ENCODE results near the gene GNG2. TPM values are rescaled to one million over a fixed set of nuclear protein-coding genes. Genes with fewer than 3 reads are reported as not detected.
A peak's percentile ranks its signal among the peaks of the same experiment; 100 is the strongest.

Gene GNG2
- total RNA-seq (2014; rRNA removed; shearing (Covaris generic)) (14.8 and 19.0 TPM in 2 replicates), polyA plus RNA-seq (2016; fragmentation: Nextera tagmentation; extraction: Ambion mirVana) (8.2 and 9.9 TPM in 2 replicates)
- long read RNA-seq, partial matches to known transcripts, result 0 of 5 reads
- long read RNA-seq, other reads (novel, unspliced or antisense), result 1 of 5 reads

DNA sequence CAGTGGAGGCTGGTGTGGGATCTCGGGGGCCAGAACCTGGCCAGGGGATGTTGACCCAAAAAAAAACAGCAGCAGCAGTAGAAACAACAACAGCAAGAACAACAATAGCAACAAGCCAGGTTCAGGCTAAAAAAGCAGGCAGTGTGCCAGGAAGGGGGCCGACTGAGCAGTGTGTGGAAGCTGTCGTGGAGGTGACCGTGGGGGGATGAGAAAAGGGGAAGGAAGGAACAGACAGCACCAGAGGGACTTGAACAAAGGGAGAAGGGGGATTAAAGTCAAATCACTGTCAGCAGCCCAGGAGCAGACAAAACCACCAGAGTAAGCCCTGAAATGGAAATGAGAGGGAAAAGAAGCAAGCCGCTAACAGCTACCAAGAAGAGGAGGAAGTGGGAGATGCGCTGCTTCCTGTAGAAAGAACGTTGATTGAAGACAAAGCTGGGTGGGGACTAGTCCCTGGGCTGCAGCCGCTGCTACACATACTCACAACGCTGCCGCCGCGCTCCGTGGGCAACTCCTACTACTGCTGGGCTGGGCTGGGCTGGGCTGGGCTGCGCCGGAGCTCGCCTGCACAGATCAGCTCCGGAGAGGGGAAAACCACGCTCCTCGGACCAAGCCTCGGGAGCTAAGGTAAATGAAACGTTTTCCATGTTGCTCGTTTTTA lies at the start of gene GNG2:
GNG2 (plus strand) TSS at position 449 of the 661 bp plus-strand sequence. CDS start 90,067 bp downstream, outside the sequence.
- no peak within 1 kb of the TSS for H3K27ac Mint-ChIP-seq
- DNase-seq (ENCODE audit: low spot score) (peak; percentile 82), ATAC-seq (peak; percentile 98)
- peaks cover 3% of the 10 kb centered on the region; the same call in 2 of the 3 replicates for H3K9me3 Mint-ChIP-seq
- Histone ChIP-seq H3K4me3 (peak within 1 kb of the TSS; percentile 64), H3F3A (replicated peaks; ENCODE audit: low read depth) (no peaks in the 10 kb centered on the region), H3K36me3 (ENCODE audit: insufficient read depth) (no peaks in the 10 kb centered on the region), H3K9me2 (ENCODE audit: insufficient read depth) (no peaks in the 10 kb centered on the region), H3K4me2 (peak within 1 kb of the TSS; percentile 88), H3K27ac (ENCODE audit: low read depth) (no peak within 1 kb of the TSS), H4K20me1 (replicated peaks; ENCODE audit: insufficient read depth) (no peaks in the 10 kb centered on the region), H3K79me2 (replicated peaks; ENCODE audit: insufficient read depth) (0 out of 2 replicates have a peak, but pooled peaks cover 11% of the 10 kb centered on the region), H3K4me1 (ENCODE audit: insufficient read depth) (peaks cover 40% of the 10 kb centered on the region), H2AFZ (peak within 1 kb of the TSS; percentile 89), H3K27me3 (ENCODE audit: insufficient read depth) (peaks cover 38% of the 10 kb centered on the region)
- TF ChIP-seq POLR2AphosphoS5 (IDR thresholded peaks at IDR 0.05; ENCODE audit: low read depth) (peak; percentile 50; the same call in 1 of the 2 replicates), NANOG (IDR thresholded peaks at IDR 0.05; ENCODE audit: borderline replicate concordance) (no peak)
- H3K27me3 Mint-ChIP-seq (ENCODE audit: insufficient read depth, low read depth, poor library complexity), result peaks cover 26% of the 10 kb centered on the region
- peak within 1 kb of the TSS; percentile 86 for H3K4me3 Mint-ChIP-seq
- H3K36me3 Mint-ChIP-seq (ENCODE audit: low read depth), result no peaks in the 10 kb centered on the region
- H3K4me1 Mint-ChIP-seq, result peaks cover 46% of the 10 kb centered on the region

DNA sequence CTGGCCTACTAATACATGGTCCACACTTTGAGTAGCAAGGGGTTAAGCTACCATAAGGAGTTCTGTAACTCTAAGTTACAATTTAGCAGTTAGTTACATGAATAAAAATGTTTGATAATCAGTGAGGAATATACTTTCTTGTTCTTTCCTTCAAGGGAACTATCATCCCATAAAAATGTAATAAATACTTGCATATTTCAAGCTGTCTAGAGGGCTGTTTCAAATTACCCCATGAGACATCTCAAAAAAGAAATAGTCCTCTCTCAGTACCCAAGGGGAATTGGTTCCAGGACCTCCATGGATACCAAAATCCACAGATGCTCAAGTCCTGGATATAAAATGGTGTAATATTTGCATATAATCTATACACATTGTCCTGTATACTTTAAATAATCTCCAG lies 48.7 kb upstream of the GNG2 start:
- Mint-ChIP-seq H3K27me3 (ENCODE audit: insufficient read depth, low read depth, poor library complexity) (peaks cover 5% of the 10 kb centered on the region), H3K9me3 (peaks cover 10% of the 10 kb centered on the region; the same call in 2 of the 3 replicates), H3K27ac (no peak overlapping the region), H3K36me3 (ENCODE audit: low read depth) (peaks cover 4% of the 10 kb centered on the region; the same call in 1 of the 3 replicates), H3K4me3 (no peak overlapping the region), H3K4me1 (no peaks in the 10 kb centered on the region)
- Histone ChIP-seq H3K36me3 (ENCODE audit: insufficient read depth) (no peaks in the 10 kb centered on the region), H3K27me3 (ENCODE audit: insufficient read depth) (no peaks in the 10 kb centered on the region), H3K4me1 (ENCODE audit: insufficient read depth) (no peaks in the 10 kb centered on the region), H3F3A (replicated peaks; ENCODE audit: low read depth) (no peaks in the 10 kb centered on the region), H4K20me1 (replicated peaks; ENCODE audit: insufficient read depth) (no peaks in the 10 kb centered on the region), H2AFZ (no peak overlapping the region), H3K9me2 (ENCODE audit: insufficient read depth) (no peaks in the 10 kb centered on the region), H3K79me2 (replicated peaks; ENCODE audit: insufficient read depth) (no peaks in the 10 kb centered on the region), H3K4me2 (no peak overlapping the region), H3K4me3 (no peak overlapping the region), H3K27ac (ENCODE audit: low read depth) (no peak overlapping the region)
- TF ChIP-seq EZH2 (IDR thresholded peaks at IDR 0.05; ENCODE audit: low read depth, unreplicated experiment), result no peak
- TF ChIP-seq, protein P1, sequence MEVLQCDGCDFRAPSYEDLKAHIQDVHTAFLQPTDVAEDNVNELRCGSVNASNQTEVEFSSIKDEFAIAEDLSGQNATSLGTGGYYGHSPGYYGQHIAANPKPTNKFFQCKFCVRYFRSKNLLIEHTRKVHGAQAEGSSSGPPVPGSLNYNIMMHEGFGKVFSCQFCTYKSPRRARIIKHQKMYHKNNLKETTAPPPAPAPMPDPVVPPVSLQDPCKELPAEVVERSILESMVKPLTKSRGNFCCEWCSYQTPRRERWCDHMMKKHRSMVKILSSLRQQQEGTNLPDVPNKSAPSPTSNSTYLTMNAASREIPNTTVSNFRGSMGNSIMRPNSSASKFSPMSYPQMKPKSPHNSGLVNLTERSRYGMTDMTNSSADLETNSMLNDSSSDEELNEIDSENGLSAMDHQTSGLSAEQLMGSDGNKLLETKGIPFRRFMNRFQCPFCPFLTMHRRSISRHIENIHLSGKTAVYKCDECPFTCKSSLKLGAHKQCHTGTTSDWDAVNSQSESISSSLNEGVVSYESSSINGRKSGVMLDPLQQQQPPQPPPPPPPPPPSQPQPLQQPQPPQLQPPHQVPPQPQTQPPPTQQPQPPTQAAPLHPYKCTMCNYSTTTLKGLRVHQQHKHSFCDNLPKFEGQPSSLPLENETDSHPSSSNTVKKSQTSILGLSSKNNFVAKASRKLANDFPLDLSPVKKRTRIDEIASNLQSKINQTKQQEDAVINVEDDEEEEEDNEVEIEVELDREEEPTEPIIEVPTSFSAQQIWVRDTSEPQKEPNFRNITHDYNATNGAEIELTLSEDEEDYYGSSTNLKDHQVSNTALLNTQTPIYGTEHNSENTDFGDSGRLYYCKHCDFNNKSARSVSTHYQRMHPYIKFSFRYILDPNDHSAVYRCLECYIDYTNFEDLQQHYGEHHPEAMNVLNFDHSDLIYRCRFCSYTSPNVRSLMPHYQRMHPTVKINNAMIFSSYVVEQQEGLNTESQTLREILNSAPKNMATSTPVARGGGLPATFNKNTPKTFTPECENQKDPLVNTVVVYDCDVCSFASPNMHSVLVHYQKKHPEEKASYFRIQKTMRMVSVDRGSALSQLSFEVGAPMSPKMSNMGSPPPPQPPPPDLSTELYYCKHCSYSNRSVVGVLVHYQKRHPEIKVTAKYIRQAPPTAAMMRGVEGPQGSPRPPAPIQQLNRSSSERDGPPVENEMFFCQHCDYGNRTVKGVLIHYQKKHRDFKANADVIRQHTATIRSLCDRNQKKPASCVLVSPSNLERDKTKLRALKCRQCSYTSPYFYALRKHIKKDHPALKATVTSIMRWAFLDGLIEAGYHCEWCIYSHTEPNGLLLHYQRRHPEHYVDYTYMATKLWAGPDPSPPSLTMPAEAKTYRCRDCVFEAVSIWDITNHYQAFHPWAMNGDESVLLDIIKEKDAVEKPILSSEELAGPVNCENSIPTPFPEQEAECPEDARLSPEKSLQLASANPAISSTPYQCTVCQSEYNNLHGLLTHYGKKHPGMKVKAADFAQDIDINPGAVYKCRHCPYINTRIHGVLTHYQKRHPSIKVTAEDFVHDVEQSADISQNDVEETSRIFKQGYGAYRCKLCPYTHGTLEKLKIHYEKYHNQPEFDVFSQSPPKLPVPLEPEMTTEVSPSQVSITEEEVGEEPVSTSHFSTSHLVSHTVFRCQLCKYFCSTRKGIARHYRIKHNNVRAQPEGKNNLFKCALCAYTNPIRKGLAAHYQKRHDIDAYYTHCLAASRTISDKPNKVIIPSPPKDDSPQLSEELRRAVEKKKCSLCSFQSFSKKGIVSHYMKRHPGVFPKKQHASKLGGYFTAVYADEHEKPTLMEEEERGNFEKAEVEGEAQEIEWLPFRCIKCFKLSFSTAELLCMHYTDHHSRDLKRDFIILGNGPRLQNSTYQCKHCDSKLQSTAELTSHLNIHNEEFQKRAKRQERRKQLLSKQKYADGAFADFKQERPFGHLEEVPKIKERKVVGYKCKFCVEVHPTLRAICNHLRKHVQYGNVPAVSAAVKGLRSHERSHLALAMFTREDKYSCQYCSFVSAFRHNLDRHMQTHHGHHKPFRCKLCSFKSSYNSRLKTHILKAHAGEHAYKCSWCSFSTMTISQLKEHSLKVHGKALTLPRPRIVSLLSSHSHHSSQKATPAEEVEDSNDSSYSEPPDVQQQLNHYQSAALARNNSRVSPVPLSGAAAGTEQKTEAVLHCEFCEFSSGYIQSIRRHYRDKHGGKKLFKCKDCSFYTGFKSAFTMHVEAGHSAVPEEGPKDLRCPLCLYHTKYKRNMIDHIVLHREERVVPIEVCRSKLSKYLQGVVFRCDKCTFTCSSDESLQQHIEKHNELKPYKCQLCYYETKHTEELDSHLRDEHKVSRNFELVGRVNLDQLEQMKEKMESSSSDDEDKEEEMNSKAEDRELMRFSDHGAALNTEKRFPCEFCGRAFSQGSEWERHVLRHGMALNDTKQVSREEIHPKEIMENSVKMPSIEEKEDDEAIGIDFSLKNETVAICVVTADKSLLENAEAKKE (CRISPR knock-in tag; IDR thresholded peaks at IDR 0.05), result no peak
- no peak for ATAC-seq
- DNase-seq (ENCODE audit: low spot score), result no peak
